ENCODE measurements around the gene GGCT.

The GGCT gene

DNA sequence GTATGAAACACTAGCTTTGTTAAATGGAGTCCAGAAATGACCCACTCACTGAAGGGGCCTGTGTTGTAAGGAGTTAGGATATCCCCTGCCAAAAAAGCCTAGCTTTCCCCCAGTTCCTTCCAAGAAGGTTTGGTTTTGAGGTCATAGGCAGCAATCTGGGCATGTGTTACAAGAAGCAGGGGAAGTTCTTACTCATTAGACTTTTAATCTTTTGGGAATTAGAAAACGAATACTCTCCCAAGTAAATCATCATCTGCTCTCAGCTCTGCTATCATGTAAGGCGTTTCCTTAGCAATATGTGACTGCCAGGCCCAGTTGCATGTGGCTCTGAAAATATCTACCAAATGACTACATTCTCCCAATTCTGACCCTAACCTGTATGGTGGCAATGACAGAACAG is 29.7 kb downstream of the GGCT start:
- TF ChIP-seq CTCF (IDR thresholded peaks at IDR 0.05; ENCODE audit: low read depth, low read length) = no peak
- H3K4me3 ChIP-seq (ENCODE audit: low read depth, low read length) = no peak overlapping the region

DNA sequence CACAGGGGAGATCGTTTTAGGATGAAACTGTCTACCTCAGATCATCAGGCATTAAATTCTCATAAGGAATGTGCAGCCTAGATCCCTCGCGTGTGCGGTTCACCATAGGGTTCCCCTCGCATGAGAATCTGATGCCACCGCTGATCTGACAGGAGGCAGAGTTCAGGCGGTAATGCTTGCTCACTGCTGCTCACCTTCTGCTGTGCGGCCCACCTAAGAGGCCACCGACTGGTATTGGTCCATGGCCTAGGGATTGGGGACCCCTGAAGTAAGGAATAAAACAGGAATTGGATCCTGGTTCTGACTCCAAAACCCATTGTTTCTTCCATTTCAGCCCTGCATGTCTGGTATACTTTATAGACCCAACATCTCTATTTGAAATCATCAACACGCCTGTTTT is 30.1 kb downstream of the GGCT start:
- no peak for TF ChIP-seq CTCF (IDR thresholded peaks at IDR 0.05; ENCODE audit: low read depth, low read length)
- H3K4me3 ChIP-seq (ENCODE audit: low read depth, low read length) = no peak overlapping the region

DNA sequence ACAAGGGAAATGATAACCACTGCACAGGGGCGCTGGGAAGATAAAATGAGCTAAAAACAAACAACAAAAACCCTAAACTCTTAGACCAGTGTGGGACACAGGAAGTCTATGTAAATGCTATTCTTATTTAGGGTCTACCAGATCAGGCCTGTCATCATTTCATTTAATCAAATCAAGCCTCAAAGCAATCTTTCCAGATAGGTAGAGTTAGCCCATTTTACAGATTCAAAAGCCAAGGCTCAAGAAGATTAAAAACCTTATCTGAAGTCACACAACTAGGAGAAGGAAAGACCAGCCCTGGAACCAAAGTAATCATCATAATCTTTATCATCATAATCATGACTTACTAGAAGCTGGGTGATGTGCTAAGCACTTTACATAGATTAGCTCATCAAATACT is 30.7 kb downstream of the GGCT start:
- TF ChIP-seq CTCF (IDR thresholded peaks at IDR 0.05; ENCODE audit: low read depth, low read length) = no peak
- H3K4me3 ChIP-seq (ENCODE audit: low read depth, low read length) = no peak overlapping the region

DNA sequence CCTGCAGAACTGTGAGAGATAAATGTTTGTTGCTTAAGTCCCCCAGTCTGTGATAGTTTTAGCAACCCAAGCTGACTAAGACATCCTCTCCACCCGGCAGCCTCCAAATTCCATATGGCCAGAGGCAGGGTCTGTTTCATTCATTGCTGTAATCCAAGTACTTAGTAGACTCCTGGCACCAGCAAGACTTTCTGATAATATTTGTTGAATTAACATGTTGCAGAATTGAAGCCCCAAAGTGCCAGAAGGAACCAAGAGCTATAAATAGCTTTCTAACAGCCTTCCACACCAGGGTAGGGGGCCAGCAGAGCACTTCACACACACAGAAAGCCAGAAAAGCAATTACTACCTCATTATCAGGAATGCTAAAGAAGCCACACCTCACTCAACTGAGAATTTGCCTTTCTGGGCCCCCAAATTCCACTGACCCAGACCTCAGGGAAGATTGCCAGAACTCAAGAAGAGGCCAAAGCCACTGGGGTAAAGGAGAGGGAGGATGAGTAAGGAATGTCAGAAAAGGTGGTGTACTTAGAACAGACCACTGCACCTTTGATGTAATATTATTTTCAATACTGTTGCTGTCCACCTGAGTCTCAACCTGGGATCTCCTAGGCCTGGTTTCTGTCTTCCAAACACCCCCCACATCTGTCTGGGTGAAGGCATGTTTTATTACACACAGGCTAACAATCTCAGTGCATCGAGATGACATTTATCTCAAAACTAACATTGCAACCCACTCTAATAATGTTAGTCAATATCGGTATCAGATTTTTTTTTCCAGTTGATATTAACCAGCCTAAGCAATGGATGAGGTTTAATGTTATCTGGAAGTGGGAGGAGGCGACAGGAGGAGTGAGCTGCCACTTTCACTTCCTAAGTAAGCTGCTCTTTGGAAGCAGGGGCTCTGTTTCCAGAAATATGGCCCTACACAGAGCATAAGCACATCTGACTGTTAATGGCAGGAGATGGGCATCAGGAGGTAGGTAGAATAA is 31.5 kb downstream of the GGCT start:
- TF ChIP-seq CTCF (IDR thresholded peaks at IDR 0.05; ENCODE audit: low read depth, low read length) = no peak
- no peak overlapping the region for H3K4me3 ChIP-seq (ENCODE audit: low read depth, low read length)

- H3K4me3 ChIP-seq (ENCODE audit: low read depth, low read length) = no peak overlapping the region
- TF ChIP-seq CTCF (IDR thresholded peaks at IDR 0.05; ENCODE audit: low read depth, low read length) = no peak
Observed at GRCh38 chr7:30472081-30472783, 32.4 kb downstream of the GGCT start.

- TF ChIP-seq CTCF (IDR thresholded peaks at IDR 0.05; ENCODE audit: low read depth, low read length) = no peak
- no peak overlapping the region for H3K4me3 ChIP-seq (ENCODE audit: low read depth, low read length)
Observed at GRCh38 chr7:30471205-30471604, 33.4 kb downstream of the GGCT start.

DNA sequence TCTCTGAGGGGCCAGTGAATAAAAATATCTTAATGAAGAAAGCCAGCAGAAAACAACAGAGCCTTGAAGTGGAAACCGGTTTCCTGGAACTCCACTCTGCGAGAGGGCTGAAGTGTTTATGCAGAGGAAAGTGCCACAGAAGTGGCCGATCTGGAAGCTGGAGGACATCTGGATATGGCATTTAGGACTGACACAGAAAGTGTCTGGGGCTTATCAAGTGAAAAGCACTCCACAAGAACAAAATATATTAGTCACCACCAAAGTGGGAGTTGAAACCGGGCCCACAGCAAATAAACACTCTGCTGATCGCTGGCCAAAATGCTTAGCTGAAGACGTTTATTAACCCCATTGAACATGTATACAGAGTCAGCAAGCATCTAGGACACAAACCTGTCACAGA is 33.9 kb downstream of the GGCT start:
- TF ChIP-seq CTCF (IDR thresholded peaks at IDR 0.05; ENCODE audit: low read depth, low read length) = no peak

More for the DNA sequence above, 33.9 kb downstream of the GGCT start:
- H3K4me3 ChIP-seq (ENCODE audit: low read depth, low read length) = peak overlapping the region; percentile 8; the same call in 1 of the 2 replicates

Data from WI38 (cell line).